Motor neuron (in vitro differentiated cells): ENCODE data around the gene PARVG. TPM values are rescaled to one million over a fixed set of nuclear protein-coding genes. Genes with fewer than 3 reads are reported as not detected.

Experiments
- ATAC-seq, 8 experiments: fragments of 200-7000 bp; cut with Tn5 transposase; replicated peaks in 6 of 8; 2 replicates each; pipeline ENCODE4 v1.8.0; 2021; ENCODE audit warnings: mild to moderate bottlenecking in 8 of 8, moderate library complexity in 8 of 8
- H3K27ac ChIP-seq, 2 donors: fragments of 250-450 bp; sonication (Bioruptor Pico); 2 replicates each; pipeline ENCODE4 v1.9.0; 2021; ENCODE audit warnings: antibody characterized with exemption in 2 of 2, mild to moderate bottlenecking in 2 of 2, moderate library complexity in 1 of 2
- H3K4me1 ChIP-seq, 2 donors: fragments of 250-450 bp; sonication (Bioruptor Pico); replicated peaks in 1 of 2; 2 replicates each; pipeline ENCODE4 v1.6.1; 2021; ENCODE audit warnings: antibody characterized with exemption in 2 of 2, mild to moderate bottlenecking in 2 of 2, moderate library complexity in 1 of 2
- H3K4me3 ChIP-seq, 5 donors: fragments of 250-450 bp; sonication (Bioruptor Pico); 2 replicates each; pipeline ENCODE4 v1.9.0; 2021; ENCODE audit warnings: antibody characterized with exemption in 5 of 5, mild to moderate bottlenecking in 5 of 5, moderate library complexity in 4 of 5
- WGBS, 10 experiments: fragments of 450-650 bp; shearing (Covaris generic); methylation state at CpG; one replicate each; pipeline ENCODE4 v1.0.0; 2022; 5-methylcytosine and 5-hydroxymethylcytosine counted together
- in situ Hi-C, 9 experiments: fragments of 400-800 bp; cut with MboI; loops; one replicate each; pipeline ENCODE4 v1.15.0; 2021; ENCODE audit warnings: low sequenced_read_pairs in 9 of 9, low pct_unique_long_range_greater_than_20kb in 2 of 9; ENCODE audit not compliant: unreplicated experiment in 9 of 9
- total RNA-seq, 8 experiments: library from RNA; unstranded; fragments of 300-600 nt; gene quantifications; 2 replicates each; pipeline versions ENCODE4 v1.2.3 to v1.2.4, GENCODE V29; 2022

The PARVG gene
- total RNA-seq, 8 experiments from 2014 or later = 0.05 to 3.0 (median 0.33) TPM

GRCh38 chr22:44172370-44173108 is 8.2 kb upstream of the PARVG start:
- ATAC-seq = peak in 6 of 8 experiments; percentile 43 to 78 (median 76)
- 18 to 100% (median 72%) methylated on average over 1 to 15 of the region's 22 CpGs for WGBS, 10 experiments

GRCh38 chr22:44173154-44173553 is 7.6 kb upstream of the PARVG start:
- ATAC-seq = peak in 1 of 8 experiments; percentile 9

More at GRCh38 chr22:44172370-44173108, 8.2 kb upstream of the PARVG start:
- in situ Hi-C loops = no loop called here
- Histone ChIP-seq H3K4me3 (no peak overlapping the region), H3K4me1 (peaks cover 11 to 17% of the 10 kb centered on the region in 2 donors), H3K27ac (no peak overlapping the region)

GRCh38 chr22:44175676-44176075 is 5.0 kb upstream of the PARVG start:
- H3K4me3 ChIP-seq = no peak overlapping the region
- ATAC-seq = no peak
- in situ Hi-C loops = no loop called here
- 81 to 100% (median 92%) methylated on average over 1 to 2 of the region's 8 CpGs; no CpG with 5 or more reads in 6 of the 10 experiments for WGBS, 10 experiments
- H3K4me1 ChIP-seq = peaks cover 15 to 21% of the 10 kb centered on the region in 2 donors
- H3K27ac ChIP-seq = no peak overlapping the region

More at GRCh38 chr22:44173154-44173553, 7.6 kb upstream of the PARVG start:
- in situ Hi-C loops = no loop called here
- no peak overlapping the region for H3K27ac ChIP-seq
- H3K4me1 ChIP-seq = peaks cover 11 to 17% of the 10 kb centered on the region in 2 donors
- H3K4me3 ChIP-seq = no peak overlapping the region
- 50 to 100% (median 82%) methylated on average over 1 to 8 of the region's 10 CpGs; no CpG with 5 or more reads in 3 of the 10 experiments for WGBS, 10 experiments

GRCh38 chr22:44179196-44179988 is 1.3 kb upstream of the PARVG start:
- Histone ChIP-seq H3K4me1 (peaks cover 7% of the 10 kb centered on the region in 2 donors), H3K27ac (no peak overlapping the region), H3K4me3 (no peak overlapping the region)
- in situ Hi-C loops = no loop called here
- peak in 3 of 8 experiments; percentile 23 to 57 (median 32) for ATAC-seq
- 34 to 100% (median 53%) methylated on average over 1 to 8 of the region's 10 CpGs; no CpG with 5 or more reads in 1 of the 10 experiments for WGBS, 10 experiments

GRCh38 chr22:44179989-44180705 is 578 bp upstream of the PARVG start:
- in situ Hi-C loops = no loop called here
- ATAC-seq = peak in 3 of 8 experiments; percentile 16 to 31 (median 30)
- H3K4me1 ChIP-seq = peaks cover 7% of the 10 kb centered on the region in 2 donors
- H3K4me3 ChIP-seq = no peak overlapping the region
- no peak overlapping the region for H3K27ac ChIP-seq
- WGBS, 10 experiments = 71 to 93% (median 87%) methylated on average over 1 to 3 of the region's 6 CpGs; no CpG with 5 or more reads in 4 of the 10 experiments

GRCh38 chr22:44181033-44181911 is 547 bp downstream of the PARVG start:
- in situ Hi-C loops = no loop called here
- peaks cover 7% of the 10 kb centered on the region in 2 donors for H3K4me1 ChIP-seq
- 58 to 89% (median 80%) methylated on average over 1 to 5 of the region's 40 CpGs; no CpG with 5 or more reads in 5 of the 10 experiments for WGBS, 10 experiments
- no peak overlapping the region for H3K27ac ChIP-seq
- peak in 5 of 8 experiments; percentile 24 to 86 (median 38) for ATAC-seq
- no peak overlapping the region for H3K4me3 ChIP-seq

- no peak for ATAC-seq
- H3K4me1 ChIP-seq = peaks cover 7% of the 10 kb centered on the region in 2 donors
- WGBS, 10 experiments = 92% methylated on average over 6 of the region's 17 CpGs; no CpG with 5 or more reads in 9 of the 10 experiments
- H3K4me3 ChIP-seq = no peak overlapping the region
- in situ Hi-C loops = no loop called here
- no peak overlapping the region for H3K27ac ChIP-seq
Observed at GRCh38 chr22:44181912-44182587, 1.3 kb downstream of the PARVG start.

- Histone ChIP-seq H3K4me3 (no peak overlapping the region), H3K4me1 (peaks cover 7% of the 10 kb centered on the region in 2 donors), H3K27ac (no peak overlapping the region)
- 80 to 100% (median 96%) methylated on average over 1 to 4 of the region's 17 CpGs; no CpG with 5 or more reads in 7 of the 10 experiments for WGBS, 10 experiments
- ATAC-seq = no peak
- in situ Hi-C loops = no loop called here
Observed at GRCh38 chr22:44182588-44183286, 2.0 kb downstream of the PARVG start.

GRCh38 chr22:44183287-44183588 is 2.5 kb downstream of the PARVG start:
- no peak for ATAC-seq
- 63 to 100% (median 92%) methylated on average over 1 to 5 of the region's 8 CpGs; no CpG with 5 or more reads in 6 of the 10 experiments for WGBS, 10 experiments
- no peak overlapping the region for H3K27ac ChIP-seq
- no peak overlapping the region for H3K4me3 ChIP-seq
- peaks cover 7% of the 10 kb centered on the region in 2 donors for H3K4me1 ChIP-seq
- in situ Hi-C loops = no loop called here

- no peak overlapping the region for H3K27ac ChIP-seq
- in situ Hi-C loops = no loop called here
- ATAC-seq = no peak
- H3K4me3 ChIP-seq = no peak overlapping the region
- H3K4me1 ChIP-seq = peaks cover 7% of the 10 kb centered on the region in 2 donors
- WGBS, 10 experiments = 27 to 96% (median 86%) methylated on average over 1 to 4 of the region's 4 CpGs; no CpG with 5 or more reads in 1 of the 10 experiments
Observed at GRCh38 chr22:44184006-44184405, 3.3 kb downstream of the PARVG start.
